Measurements from ENCODE around the gene RPP38. TPM values are rescaled to one million over a fixed set of nuclear protein-coding genes. Genes with fewer than 3 reads are reported as not detected.

The RPP38 gene
- total and polyA plus RNA-seq, 2 of the 8 experiments (the other 6 are each of a cell fraction or from before 2014, with no cell fraction given) = 20.8 to 23.3 TPM

GRCh38 chr10:15146366-15146765 lies 49.2 kb downstream of the RPP38 start (continued):
- TF ChIP-seq TEAD4 (IDR thresholded peaks at IDR 0.05; ENCODE audit: low read depth, low read length) = no peak
- TF ChIP-seq RXRA (IDR thresholded peaks at IDR 0.05; ENCODE audit: insufficient read depth, low read depth, low read length) = no peak
